Suppressor macrophage treated with lipopolysaccharide for 4 hours (primary cell): ENCODE results near the gene FARP1.

ENCODE experiments used
- DNase-seq: peaks from one replicate; pipeline ENCODE4 v3.0.0-alpha.2; 2020

The FARP1 gene

GRCh38 chr13:98370261-98370660 is 227.4 kb downstream of the FARP1 start:
- no peak for DNase-seq

- DNase-seq, result no peak
These were observed 228.1 kb downstream of the FARP1 start for GRCh38 chr13:98370806-98371515.

- DNase-seq, result no peak
These were observed 228.7 kb downstream of the FARP1 start for GRCh38 chr13:98371516-98372023.

DNA sequence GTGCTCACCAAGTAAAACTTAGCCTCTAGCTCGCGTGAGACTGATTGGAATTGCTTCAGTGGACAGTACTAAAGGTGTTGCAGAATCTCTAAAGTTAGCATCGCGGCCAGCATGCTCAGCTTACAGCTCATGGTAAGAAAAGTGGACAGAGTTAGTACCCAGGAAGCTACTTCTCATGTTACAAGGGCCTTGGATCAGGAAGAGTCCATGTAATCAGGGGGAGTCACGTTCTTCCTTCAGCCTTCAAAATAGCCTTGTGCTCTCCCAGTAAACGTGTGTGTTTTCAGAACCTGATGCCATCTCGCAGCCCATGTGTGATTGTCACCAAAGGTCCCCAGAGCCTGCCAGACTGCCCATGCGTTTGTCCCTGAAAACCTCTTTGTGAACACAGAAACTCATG is 230.0 kb downstream of the FARP1 start:
- no peak for DNase-seq

DNA sequence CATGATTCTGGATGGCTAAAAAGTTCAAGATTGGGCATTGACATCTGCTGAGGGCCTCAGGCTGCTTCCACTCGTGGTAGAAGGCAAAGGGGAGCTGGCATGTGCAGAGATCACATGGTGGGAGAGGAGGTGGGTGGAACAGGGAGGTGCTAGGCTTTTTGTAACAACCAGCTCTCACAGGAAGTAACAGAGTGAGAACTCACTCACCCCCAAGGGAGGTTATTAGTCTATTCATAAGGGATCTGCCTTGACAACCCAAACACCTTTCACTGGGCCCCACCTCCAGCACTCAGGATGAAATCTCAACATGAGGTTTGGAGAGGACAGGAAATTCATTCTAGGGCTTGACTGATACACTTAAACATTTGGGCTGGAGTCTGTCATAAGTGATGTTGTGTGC is 231.9 kb downstream of the FARP1 start:
- DNase-seq, result no peak

DNA sequence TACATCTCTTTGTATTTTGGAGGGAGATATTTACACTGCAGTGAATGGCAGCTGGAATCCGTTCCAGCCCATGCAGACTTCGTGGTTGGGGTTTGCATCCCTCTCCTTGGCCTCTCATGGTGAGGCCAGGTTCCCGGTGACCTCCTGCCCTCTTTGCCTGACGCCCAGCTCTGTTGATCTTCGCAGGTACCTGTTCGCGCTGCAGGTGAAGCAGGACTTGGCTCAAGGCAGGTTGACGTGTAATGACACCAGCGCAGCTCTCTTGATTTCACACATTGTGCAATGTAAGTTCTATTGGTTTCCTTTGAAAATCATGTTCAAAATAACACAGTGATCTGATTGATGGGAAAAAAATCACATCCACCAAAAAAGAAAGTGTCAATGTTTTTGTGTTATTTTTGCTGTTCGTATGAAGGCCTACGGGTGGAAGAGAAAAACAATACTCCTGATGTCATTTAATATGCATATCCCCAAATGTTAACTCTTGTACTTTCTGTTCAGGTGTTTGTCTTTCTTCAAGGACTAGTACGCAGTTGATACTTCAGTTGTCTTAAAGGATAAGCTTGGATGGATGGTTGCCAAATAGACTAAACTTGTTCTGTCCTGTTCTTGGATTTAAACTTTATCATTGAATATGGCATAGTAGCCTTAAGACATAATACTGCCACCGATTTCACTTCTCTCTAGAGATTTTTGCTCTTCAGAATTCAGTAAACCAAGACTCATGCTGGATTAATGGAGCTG is 234.9 kb downstream of the FARP1 start:
- DNase-seq, result no peak

DNA sequence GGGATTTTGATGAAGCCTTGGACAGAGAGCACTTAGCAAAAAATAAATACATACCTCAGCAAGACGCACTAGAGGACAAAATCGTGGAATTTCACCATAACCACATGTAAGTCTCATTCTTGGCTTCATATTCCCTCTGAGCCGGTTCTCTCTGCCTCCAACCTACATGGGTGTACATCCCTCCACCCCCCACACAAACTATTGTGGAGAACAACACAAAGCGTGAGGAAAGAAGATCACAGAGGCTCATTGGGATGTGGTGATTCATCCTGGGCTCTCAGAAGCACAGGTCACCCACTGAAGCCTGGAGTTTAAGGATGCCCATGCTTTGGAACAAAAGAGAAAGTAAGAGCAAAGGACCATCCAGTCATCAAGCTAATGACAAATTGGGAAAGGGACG is 241.8 kb downstream of the FARP1 start:
- no peak for DNase-seq

GRCh38 chr13:98385606-98386005 is 242.7 kb downstream of the FARP1 start:
- DNase-seq, result no peak

GRCh38 chr13:98386637-98387036 is 243.7 kb downstream of the FARP1 start:
- no peak for DNase-seq

GRCh38 chr13:98389319-98389718 is 246.4 kb downstream of the FARP1 start:
- DNase-seq, result no peak

DNA sequence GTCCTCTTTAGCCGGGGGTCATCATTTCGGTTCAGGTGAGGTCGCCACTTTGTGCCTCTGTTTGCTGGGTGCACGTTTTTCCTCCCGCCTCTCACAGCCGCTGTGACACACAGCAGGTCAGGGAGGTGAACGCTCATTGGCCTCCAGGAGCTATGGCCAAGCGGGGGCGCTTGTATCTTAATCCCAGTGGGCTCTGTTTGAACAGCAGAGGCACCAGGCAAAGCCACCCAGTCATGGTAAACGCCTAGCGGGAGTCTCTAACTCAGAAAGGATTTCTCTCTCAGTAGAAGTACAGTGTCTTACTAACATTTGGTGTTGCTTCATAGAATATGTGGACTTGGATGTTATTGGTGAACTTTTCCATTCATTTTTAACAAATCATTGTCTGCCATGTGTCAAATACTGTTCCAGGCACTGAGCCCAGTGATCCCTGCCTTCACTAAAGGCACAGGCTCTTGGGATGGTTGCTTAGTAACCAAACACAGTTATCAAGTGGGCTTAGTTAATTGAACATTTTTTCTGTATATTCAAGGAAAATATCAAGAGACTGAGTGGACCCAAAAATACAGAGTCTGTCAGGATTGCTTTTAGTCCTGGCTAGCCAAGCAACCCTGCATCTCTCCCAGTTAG is 247.3 kb downstream of the FARP1 start:
- DNase-seq, result no peak

GRCh38 chr13:98393873-98394272 is 251.0 kb downstream of the FARP1 start:
- no peak for DNase-seq

- DNase-seq, result no peak
These were observed 252.1 kb downstream of the FARP1 start for GRCh38 chr13:98394820-98395510.

DNA sequence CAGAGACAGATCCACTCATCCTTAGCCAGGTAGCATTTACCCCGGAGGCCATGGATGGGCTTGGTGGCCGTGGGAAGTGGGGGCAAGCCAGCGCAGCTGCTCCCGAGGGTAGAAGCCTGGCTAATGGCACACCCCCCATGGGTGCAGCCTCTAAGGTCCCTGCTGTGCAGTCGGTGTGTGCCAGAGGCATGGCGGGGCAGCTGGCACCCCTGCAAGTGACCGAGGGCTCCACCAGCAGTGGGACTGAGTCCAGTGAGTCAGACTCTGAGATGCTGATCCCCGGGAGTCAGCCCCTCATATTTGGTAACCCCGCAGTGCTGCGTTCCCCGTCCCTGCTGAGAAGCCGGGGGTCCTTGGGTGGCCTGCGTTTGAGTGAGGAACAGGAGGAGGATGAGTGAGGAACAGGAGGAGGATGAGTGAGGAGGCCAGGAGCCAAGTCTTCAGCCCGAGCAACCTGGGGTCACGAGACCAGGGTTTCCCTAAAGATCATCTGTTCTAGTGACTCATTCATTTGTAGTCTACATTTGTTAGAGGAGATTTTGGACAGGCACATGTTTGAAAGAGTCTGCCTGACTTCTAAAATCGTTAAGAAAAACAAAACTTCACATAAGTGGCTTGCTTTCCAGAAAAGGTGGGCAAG is 253.3 kb downstream of the FARP1 start:
- no peak for DNase-seq

DNA sequence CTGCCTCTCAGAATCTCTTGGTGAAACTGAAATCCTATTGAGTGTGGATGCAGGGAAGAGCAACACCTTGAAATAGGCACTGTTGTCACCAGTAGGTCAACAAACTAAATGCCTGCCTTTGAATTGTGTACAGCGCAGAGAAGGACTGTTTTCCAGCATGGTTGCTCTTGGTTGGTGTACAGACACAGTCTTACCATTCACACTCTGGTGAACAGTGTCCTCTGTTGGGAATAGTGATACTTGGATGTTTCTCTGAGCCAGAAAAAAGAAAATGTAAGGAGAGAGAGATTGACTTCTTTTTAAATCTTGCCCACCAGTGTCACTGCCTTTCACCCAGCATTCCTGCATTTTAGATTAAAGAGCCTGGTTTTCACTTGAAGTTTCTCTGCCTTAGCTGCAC is 254.3 kb downstream of the FARP1 start:
- no peak for DNase-seq

GRCh38 chr13:98397861-98398260 is 255.0 kb downstream of the FARP1 start:
- no peak for DNase-seq

GRCh38 chr13:98398581-98398980 is 255.7 kb downstream of the FARP1 start:
- DNase-seq, result no peak

DNA sequence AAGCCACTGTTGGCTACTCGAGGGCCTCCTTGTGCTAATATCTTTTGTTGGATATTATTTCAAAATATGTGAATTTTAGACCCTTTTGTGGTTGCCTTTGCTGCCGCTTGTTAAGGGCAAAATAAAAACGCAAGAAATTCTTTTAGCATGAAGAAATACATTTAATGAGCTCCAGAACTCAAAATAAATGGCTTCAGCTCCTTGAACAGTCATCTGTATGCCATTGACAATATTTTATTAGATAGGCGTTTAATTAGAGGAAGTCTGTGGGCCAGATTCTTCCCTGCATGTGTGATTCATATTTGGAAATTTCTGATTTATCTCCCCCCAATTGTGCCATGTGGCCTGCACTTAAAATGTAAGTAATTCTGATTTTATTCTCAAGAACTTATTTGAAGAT is 256.9 kb downstream of the FARP1 start:
- DNase-seq, result no peak

DNA sequence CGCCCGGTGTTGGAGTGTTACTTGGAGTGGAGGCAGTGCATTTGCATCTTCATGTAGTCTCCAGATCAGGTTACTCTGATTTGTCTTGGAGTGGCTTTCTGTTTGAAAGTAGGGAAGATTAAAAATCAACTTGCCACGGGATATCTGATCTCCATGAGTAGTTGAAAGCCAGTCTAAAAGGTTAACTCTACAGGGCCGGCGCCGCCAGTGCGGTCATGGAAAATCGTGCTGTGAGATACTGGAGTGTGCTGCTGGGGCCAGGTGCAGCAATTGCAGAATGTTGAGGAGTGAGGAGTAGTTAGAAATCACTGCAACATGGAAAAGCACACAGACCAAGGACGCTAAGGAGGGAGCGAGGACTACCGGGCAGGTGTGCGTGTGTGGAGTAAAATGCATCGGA is 259.0 kb downstream of the FARP1 start:
- no peak for DNase-seq

DNA sequence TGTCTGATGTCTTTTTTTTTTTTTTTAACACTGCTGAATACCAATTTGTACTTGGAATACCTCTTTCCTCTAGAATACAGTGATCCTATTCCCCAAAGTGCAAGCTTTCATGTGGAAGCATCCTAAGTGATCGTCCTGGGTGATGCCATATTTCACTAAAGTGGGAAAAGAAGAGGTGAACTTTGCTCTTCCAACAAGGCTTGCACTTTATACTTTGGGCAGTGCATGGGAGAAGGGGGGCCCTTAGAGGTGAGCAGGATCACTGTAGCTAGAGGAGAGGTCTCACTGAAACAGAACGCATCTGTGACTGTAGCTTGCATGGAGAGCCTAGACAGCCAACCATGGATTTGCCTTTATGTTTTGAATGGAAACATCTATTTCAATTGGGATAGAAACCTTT is 260.2 kb downstream of the FARP1 start:
- DNase-seq, result no peak

GRCh38 chr13:98405107-98405571 is 262.2 kb downstream of the FARP1 start:
- no peak for DNase-seq

- DNase-seq, result no peak
These were observed 262.9 kb downstream of the FARP1 start for GRCh38 chr13:98405690-98406344.
